T-helper 1 cell treated with Interleukin-12 subunit alpha and Interleukin-12 subunit beta and Interleukin-4 antibody, amounts not matched to agents 30 μg/mL and 1 μg/mL, for 36 hours (primary cell): ENCODE measurements around the gene NXPH3.

Experiments used
- H3K27ac Mint-ChIP-seq: one replicate; pipeline ENCODE4 v1.8.0; 2021; ENCODE audit warnings: mild to moderate bottlenecking, mixed read lengths
- H3K27me3 Mint-ChIP-seq: one replicate; pipeline ENCODE4 v1.8.0; 2021; ENCODE audit warnings: low read depth, mixed read lengths
- H3K36me3 Mint-ChIP-seq: one replicate; pipeline ENCODE4 v1.8.0; 2021; ENCODE audit warnings: low read depth, mixed read lengths
- H3K4me1 Mint-ChIP-seq: one replicate; pipeline ENCODE4 v1.8.0; 2021; ENCODE audit warnings: low read depth, mixed read lengths
- H3K4me3 Mint-ChIP-seq: one replicate; pipeline ENCODE4 v1.8.0; 2021; ENCODE audit warnings: mild to moderate bottlenecking, moderate library complexity, mixed read lengths
- H3K9me3 Mint-ChIP-seq: one replicate; pipeline ENCODE4 v1.8.0; 2021; ENCODE audit warnings: mixed read lengths

Gene NXPH3

DNA sequence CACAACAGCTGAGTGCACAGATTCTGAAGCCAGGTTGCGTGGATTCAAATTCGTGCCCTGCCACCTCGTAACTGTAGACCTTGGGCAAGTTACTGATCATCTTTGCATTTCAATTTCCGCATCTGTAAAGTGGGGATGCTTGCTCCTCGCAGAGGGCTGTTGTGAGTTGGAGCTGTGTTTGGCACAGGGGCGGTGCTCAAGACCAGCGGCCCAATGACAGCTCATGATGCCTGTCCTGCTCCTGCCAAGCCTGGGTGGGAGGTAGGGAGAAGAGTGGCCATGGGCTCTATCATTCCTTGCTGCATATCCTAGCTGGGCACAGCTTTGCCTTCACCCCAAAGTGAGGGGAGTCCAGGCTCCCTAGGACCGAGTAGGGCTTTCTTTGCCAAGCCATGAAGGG is 12.6 kb downstream of the NXPH3 start:
- peaks cover 2% of the 10 kb centered on the region for H3K36me3 Mint-ChIP-seq

GRCh38 chr17:49588726-49589576 is 13.3 kb downstream of the NXPH3 start:
- Mint-ChIP-seq H3K27ac (no peak overlapping the region), H3K4me3 (no peak overlapping the region), H3K36me3 (peaks cover 2% of the 10 kb centered on the region), H3K9me3 (no peaks in the 10 kb centered on the region), H3K4me1 (no peaks in the 10 kb centered on the region), H3K27me3 (no peaks in the 10 kb centered on the region)

More for the DNA sequence above, 12.6 kb downstream of the NXPH3 start:
- Mint-ChIP-seq H3K4me3 (no peak overlapping the region), H3K27me3 (no peaks in the 10 kb centered on the region), H3K27ac (no peak overlapping the region), H3K9me3 (no peaks in the 10 kb centered on the region), H3K4me1 (no peaks in the 10 kb centered on the region)

DNA sequence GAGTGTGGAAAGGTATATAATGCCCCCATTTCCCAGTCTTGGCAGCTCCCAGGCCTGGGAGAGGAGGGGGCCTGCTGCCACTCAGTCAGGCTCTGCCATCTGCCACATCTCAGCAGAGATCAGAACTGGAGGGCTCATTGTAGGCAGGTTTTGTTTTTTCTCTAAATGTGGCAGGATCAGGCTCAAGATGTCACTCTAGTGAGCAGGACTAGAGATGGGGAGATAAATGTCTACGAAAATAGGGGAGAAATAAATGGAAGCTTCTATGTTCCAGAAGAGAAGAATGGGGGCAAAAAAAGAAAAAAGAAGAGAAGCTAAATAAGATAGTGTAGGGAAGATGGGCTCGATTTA is 13.9 kb downstream of the NXPH3 start:
- Mint-ChIP-seq H3K4me3 (no peak overlapping the region), H3K4me1 (no peaks in the 10 kb centered on the region), H3K36me3 (peaks cover 2% of the 10 kb centered on the region), H3K9me3 (no peaks in the 10 kb centered on the region), H3K27me3 (no peaks in the 10 kb centered on the region), H3K27ac (no peak overlapping the region)

DNA sequence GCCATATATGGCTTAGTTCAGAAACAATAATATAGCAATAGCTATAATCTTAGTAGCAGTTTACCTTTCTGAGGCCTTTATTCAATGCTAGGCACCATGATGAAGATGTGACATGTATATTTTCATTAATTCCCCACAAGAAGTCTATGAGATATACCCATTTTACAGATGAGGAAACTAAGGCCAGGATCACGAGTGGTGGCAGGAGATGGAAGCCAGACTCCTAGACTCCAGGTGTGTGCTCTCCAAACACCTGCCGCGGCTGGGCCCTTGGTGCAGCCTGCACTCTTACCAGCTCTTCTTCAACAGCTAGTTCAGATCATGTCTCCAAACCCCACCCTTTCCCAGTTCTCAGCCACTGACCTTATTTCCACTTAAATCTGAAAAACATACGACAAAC is 15.2 kb downstream of the NXPH3 start:
- Mint-ChIP-seq H3K27ac (no peak overlapping the region), H3K27me3 (no peaks in the 10 kb centered on the region)

DNA sequence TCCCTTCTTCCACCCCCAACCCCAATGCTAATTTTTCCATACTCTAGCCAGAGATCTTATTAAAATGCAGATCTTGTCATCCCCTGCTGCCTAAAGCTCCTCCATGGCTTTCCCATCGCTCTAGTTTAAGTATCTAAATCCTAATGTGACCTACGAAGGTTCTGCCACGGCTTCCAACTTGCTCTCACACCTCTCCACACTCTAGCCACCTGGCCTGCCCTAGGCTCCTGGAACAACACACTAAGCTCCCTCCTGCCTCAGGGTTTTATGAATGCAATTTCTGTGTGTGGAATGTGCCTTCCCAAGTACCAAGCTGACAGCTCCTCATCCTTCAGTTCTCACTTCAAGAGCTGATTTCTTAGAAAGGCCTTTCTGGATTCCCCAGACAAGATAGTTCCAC is 16.6 kb downstream of the NXPH3 start:
- Mint-ChIP-seq H3K27me3 (no peaks in the 10 kb centered on the region), H3K4me1 (no peaks in the 10 kb centered on the region), H3K4me3 (no peak overlapping the region), H3K36me3 (peaks cover 15% of the 10 kb centered on the region), H3K27ac (no peak overlapping the region), H3K9me3 (no peaks in the 10 kb centered on the region)

More for the DNA sequence above, 15.2 kb downstream of the NXPH3 start:
- Mint-ChIP-seq H3K36me3 (peaks cover 5% of the 10 kb centered on the region), H3K4me1 (no peaks in the 10 kb centered on the region), H3K4me3 (no peak overlapping the region), H3K9me3 (no peaks in the 10 kb centered on the region)

- no peaks in the 10 kb centered on the region for H3K27me3 Mint-ChIP-seq
- no peak overlapping the region for H3K4me3 Mint-ChIP-seq
- H3K4me1 Mint-ChIP-seq: peaks cover 2% of the 10 kb centered on the region
- H3K27ac Mint-ChIP-seq: no peak overlapping the region
- H3K36me3 Mint-ChIP-seq: peaks cover 22% of the 10 kb centered on the region
- no peaks in the 10 kb centered on the region for H3K9me3 Mint-ChIP-seq
These were observed 19.7 kb downstream of the NXPH3 start for GRCh38 chr17:49595328-49595727.

DNA sequence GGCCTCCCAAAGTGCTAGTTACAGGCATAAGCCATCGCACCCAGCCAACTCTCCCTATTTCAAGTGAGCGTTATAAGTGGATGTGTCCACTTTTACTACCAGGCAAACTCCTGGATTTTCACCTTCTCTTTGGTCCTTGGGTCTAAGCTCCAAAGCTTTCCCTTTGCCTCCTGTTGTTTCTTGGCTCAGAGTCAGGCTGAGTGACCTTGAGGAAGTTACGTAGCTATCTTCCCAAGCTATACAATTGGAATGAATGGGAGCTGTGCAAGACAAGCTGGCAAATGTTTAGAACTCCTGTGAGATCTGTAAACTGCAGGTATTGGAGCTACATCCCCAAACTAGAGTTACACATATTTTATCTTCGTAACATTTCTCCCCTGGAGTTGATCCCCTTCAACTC is 20.3 kb downstream of the NXPH3 start:
- no peak overlapping the region for H3K27ac Mint-ChIP-seq
- H3K27me3 Mint-ChIP-seq: no peaks in the 10 kb centered on the region
- H3K4me3 Mint-ChIP-seq: no peak overlapping the region
- H3K36me3 Mint-ChIP-seq: peaks cover 28% of the 10 kb centered on the region
- H3K4me1 Mint-ChIP-seq: peaks cover 2% of the 10 kb centered on the region
- H3K9me3 Mint-ChIP-seq: no peaks in the 10 kb centered on the region

- H3K27ac Mint-ChIP-seq: no peak overlapping the region
- H3K4me1 Mint-ChIP-seq: peaks cover 2% of the 10 kb centered on the region
- H3K4me3 Mint-ChIP-seq: no peak overlapping the region
- no peaks in the 10 kb centered on the region for H3K27me3 Mint-ChIP-seq
- H3K36me3 Mint-ChIP-seq: peaks cover 33% of the 10 kb centered on the region
- no peaks in the 10 kb centered on the region for H3K9me3 Mint-ChIP-seq
These were observed 21.1 kb downstream of the NXPH3 start for GRCh38 chr17:49596613-49597244.

DNA sequence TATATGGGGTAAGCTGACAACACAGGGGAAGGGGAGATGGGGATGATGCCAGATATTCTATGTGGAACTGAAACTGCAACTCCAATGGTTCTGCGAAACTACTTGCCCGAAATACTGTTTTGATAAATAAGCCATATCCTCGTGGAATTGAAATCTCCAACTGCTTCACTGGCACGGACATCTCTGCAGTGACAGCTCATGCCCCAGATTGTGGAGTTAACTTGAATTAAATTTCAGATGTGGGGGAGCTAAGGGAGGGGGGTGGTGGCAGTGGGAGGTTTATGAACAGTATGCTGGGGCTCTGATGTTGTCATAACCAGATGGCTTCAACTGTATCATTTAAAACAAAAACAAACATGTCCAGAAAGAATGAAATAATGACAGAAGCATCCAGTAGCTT is 21.8 kb downstream of the NXPH3 start:
- peaks cover 2% of the 10 kb centered on the region for H3K4me1 Mint-ChIP-seq
- no peak overlapping the region for H3K4me3 Mint-ChIP-seq
- peaks cover 38% of the 10 kb centered on the region for H3K36me3 Mint-ChIP-seq
- no peaks in the 10 kb centered on the region for H3K27me3 Mint-ChIP-seq
- no peaks in the 10 kb centered on the region for H3K9me3 Mint-ChIP-seq
- H3K27ac Mint-ChIP-seq: no peak overlapping the region

- Mint-ChIP-seq H3K27ac (no peak overlapping the region), H3K4me1 (peaks cover 2% of the 10 kb centered on the region), H3K9me3 (no peaks in the 10 kb centered on the region), H3K27me3 (no peaks in the 10 kb centered on the region), H3K4me3 (no peak overlapping the region), H3K36me3 (peaks cover 41% of the 10 kb centered on the region)
These were observed 22.4 kb downstream of the NXPH3 start for GRCh38 chr17:49597928-49598655.

DNA sequence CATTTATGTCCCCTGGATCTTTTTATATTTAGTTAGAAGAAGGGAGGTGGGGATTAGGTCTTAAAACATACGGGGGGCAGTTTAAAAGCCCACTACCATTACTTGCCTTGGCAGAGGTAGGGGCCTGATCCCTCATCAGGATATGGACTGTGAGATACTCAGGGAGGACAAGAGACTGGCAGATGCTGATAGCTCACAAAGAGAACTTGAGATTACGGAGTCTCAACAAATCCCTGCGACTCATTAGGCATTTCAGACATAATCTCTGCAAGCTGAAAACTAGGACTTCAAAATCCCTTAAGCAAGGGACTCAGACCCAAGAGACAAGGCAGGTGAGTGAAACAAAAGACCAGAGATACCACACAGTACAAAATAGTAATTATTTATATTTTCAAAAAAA is 23.2 kb downstream of the NXPH3 start:
- Mint-ChIP-seq H3K4me3 (no peak overlapping the region), H3K9me3 (no peaks in the 10 kb centered on the region), H3K4me1 (peaks cover 2% of the 10 kb centered on the region), H3K27me3 (no peaks in the 10 kb centered on the region), H3K27ac (no peak overlapping the region), H3K36me3 (peaks cover 47% of the 10 kb centered on the region)

- no peaks in the 10 kb centered on the region for H3K27me3 Mint-ChIP-seq
- H3K36me3 Mint-ChIP-seq: peaks cover 50% of the 10 kb centered on the region
- H3K4me3 Mint-ChIP-seq: no peak overlapping the region
- peaks cover 2% of the 10 kb centered on the region for H3K4me1 Mint-ChIP-seq
- no peaks in the 10 kb centered on the region for H3K9me3 Mint-ChIP-seq
- no peak overlapping the region for H3K27ac Mint-ChIP-seq
These were observed 25.3 kb downstream of the NXPH3 start for GRCh38 chr17:49600949-49601348.

DNA sequence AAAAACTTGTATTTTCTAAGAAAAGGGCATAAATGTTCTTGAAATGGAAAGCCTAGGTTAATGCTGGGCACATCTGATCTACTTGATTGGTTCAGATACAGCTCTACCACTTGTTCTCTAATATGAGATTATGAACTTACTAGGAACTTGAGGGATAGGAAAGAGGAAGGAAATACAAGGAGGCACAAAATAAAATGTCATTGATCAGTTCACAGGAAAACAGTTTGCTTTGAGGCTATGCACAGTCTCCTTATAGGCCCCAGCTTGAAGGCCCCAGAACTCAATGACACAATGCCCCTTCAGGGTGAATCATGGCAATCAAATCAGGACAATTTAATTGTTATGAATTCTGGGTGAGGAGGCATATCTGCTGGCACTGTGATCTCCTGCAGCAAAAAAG is 27.1 kb downstream of the NXPH3 start:
- Mint-ChIP-seq H3K27ac (no peak overlapping the region), H3K4me3 (no peak overlapping the region), H3K36me3 (peaks cover 42% of the 10 kb centered on the region), H3K9me3 (no peaks in the 10 kb centered on the region), H3K27me3 (no peaks in the 10 kb centered on the region), H3K4me1 (peaks cover 2% of the 10 kb centered on the region)

DNA sequence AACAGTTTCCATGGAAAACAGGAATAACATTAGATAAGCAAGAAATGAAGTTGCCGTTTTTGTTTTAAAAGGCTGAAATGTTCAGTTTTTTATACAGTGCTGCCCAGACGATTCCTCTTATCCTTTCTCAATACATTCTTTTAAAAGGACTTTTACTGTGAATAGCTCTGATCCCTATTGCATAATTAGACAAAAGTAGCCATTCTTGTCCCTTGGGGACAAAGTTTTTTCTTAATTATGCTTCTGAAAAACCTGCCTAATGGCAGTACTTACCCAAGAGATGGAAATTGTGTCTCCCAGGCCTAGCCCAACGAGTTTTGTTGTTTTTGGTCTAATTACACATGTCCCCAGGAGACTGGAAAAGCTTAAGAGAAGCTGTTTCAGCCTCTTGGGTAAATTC is 27.6 kb downstream of the NXPH3 start:
- peaks cover under 1% of the 10 kb centered on the region for H3K4me1 Mint-ChIP-seq
- H3K36me3 Mint-ChIP-seq: peaks cover 42% of the 10 kb centered on the region
- no peaks in the 10 kb centered on the region for H3K27me3 Mint-ChIP-seq
- H3K4me3 Mint-ChIP-seq: no peak overlapping the region
- H3K27ac Mint-ChIP-seq: no peak overlapping the region
- no peaks in the 10 kb centered on the region for H3K9me3 Mint-ChIP-seq

DNA sequence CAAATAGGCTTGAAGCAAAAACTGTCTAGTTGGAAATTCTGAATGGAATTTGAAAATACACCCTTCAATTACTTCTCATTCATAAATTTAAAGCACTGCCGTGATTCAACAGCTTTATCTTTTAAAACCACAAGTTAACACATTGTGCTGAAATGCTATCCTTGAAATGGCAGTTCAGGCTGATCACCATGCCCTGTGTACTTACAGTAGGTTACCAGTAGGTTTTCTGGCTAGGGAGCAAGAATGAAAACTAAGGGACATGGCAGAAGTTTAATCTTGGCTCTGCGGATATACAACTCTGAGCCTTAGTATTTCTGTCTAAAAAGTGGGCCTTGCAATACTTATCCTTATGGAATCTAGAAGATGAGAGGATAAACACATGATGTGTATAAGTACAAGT is 28.0 kb downstream of the NXPH3 start:
- H3K9me3 Mint-ChIP-seq: no peaks in the 10 kb centered on the region
- H3K36me3 Mint-ChIP-seq: peaks cover 42% of the 10 kb centered on the region
- H3K4me3 Mint-ChIP-seq: no peak overlapping the region
- H3K4me1 Mint-ChIP-seq: no peaks in the 10 kb centered on the region
- no peaks in the 10 kb centered on the region for H3K27me3 Mint-ChIP-seq
- no peak overlapping the region for H3K27ac Mint-ChIP-seq
